C1 segment of cervical spinal cord (tissue), 14 donors: ENCODE measurements around the gene LOXHD1.

Experiments
- DNase-seq, 14 donors: peaks; one replicate each; lab custom pipeline; 2025; lab: John Stamatoyannopoulos, UW

LOXHD1 gene

GRCh38 chr18:46574743-46575115 is 82.3 kb downstream of the LOXHD1 start:
- DNase-seq: no peak

GRCh38 chr18:46574000-46574742 is 82.8 kb downstream of the LOXHD1 start:
- DNase-seq: no peak

- no peak for DNase-seq
These were observed 83.9 kb downstream of the LOXHD1 start for GRCh38 chr18:46573156-46573555.

GRCh38 chr18:46571756-46572155 is 85.3 kb downstream of the LOXHD1 start:
- DNase-seq: no peak

GRCh38 chr18:46570666-46571065 is 86.4 kb downstream of the LOXHD1 start:
- DNase-seq: no peak

- no peak for DNase-seq
These were observed 86.9 kb downstream of the LOXHD1 start for GRCh38 chr18:46570134-46570533.

- no peak for DNase-seq
These were observed 87.8 kb downstream of the LOXHD1 start for GRCh38 chr18:46569211-46569610.

GRCh38 chr18:46567196-46567595 is 89.8 kb downstream of the LOXHD1 start:
- DNase-seq: no peak

GRCh38 chr18:46566111-46566510 is 90.9 kb downstream of the LOXHD1 start:
- no peak for DNase-seq

- DNase-seq: no peak
These were observed 91.8 kb downstream of the LOXHD1 start for GRCh38 chr18:46565256-46565655.

- DNase-seq: no peak
These were observed 93.7 kb downstream of the LOXHD1 start for GRCh38 chr18:46563317-46563716.

- no peak for DNase-seq
These were observed 94.3 kb downstream of the LOXHD1 start for GRCh38 chr18:46562674-46563192.

GRCh38 chr18:46560671-46561045 is 96.4 kb downstream of the LOXHD1 start:
- DNase-seq: no peak

GRCh38 chr18:46559946-46560670 is 96.9 kb downstream of the LOXHD1 start:
- no peak for DNase-seq

- DNase-seq: no peak
These were observed 97.7 kb downstream of the LOXHD1 start for GRCh38 chr18:46559296-46559695.

GRCh38 chr18:46556590-46557206 is 100.3 kb downstream of the LOXHD1 start:
- no peak for DNase-seq

- peak in 9 of 14 donors; percentile 14 to 74 (median 45) for DNase-seq
These were observed 101.3 kb downstream of the LOXHD1 start for GRCh38 chr18:46555724-46556123.

GRCh38 chr18:46555213-46555612 is 101.8 kb downstream of the LOXHD1 start:
- peak in 11 of 14 donors; percentile 7 to 74 (median 46) for DNase-seq

GRCh38 chr18:46554406-46555080 is 102.5 kb downstream of the LOXHD1 start:
- peak in 1 of 14 donors; percentile 14 for DNase-seq

- no peak for DNase-seq
These were observed 106.4 kb downstream of the LOXHD1 start for GRCh38 chr18:46550609-46551008.

- no peak for DNase-seq
These were observed 109.5 kb downstream of the LOXHD1 start for GRCh38 chr18:46547520-46547919.

GRCh38 chr18:46546111-46546640 is 110.8 kb downstream of the LOXHD1 start:
- no peak for DNase-seq
